ENCODE data around the gene GFOD1. TPM values are rescaled to one million over a fixed set of nuclear protein-coding genes. Genes with fewer than 3 reads are reported as not detected.

GFOD1 gene
- polyA plus RNA-seq, 1 of the 3 experiments (the other 2 are of a cell fraction) = 1.6 TPM

- Histone ChIP-seq H3K4me3 (ENCODE audit: low read depth in 2 of 2, low read length in 1 of 2) (no peak overlapping the region), H2AFZ (ENCODE audit: low read depth) (no peak overlapping the region), H3K9ac (no peak overlapping the region), H3K9me3 (no peaks in the 10 kb centered on the region), H3K79me2 (ENCODE audit: insufficient read depth) (no peaks in the 10 kb centered on the region), H3K4me2 (no peak overlapping the region), H3K36me3 (replicated peaks in 1 of 2; ENCODE audit: control insufficient read depth in 1 of 2, insufficient read depth in 2 of 2, low read length in 1 of 2) (no peaks in the 10 kb centered on the region), H3K4me1 (ENCODE audit: control insufficient read depth in 1 of 2, insufficient read depth in 2 of 2, low read depth in 1 of 2, low read length in 1 of 2) (peaks cover 3 to 27% of the 10 kb centered on the region in 2 experiments; a peak in 3 of 4 replicates), H3K27me3 (ENCODE audit: insufficient read depth) (no peaks in the 10 kb centered on the region), H3K9me2 (no peaks in the 10 kb centered on the region), H4K20me1 (ENCODE audit: insufficient read depth) (no peaks in the 10 kb centered on the region), H3K27ac (ENCODE audit: low read depth in 2 of 2, low read length in 1 of 2) (no peak overlapping the region), H3F3A (replicated peaks; ENCODE audit: insufficient read depth) (peaks cover 28% of the 10 kb centered on the region)
- 89% methylated on average over 2 of the region's 2 CpGs for WGBS (ENCODE audit: low lambda C conversion rate)
- no peak for DNase-seq
- TF ChIP-seq ELF1 (IDR thresholded peaks at IDR 0.05) = no peak
- no peak for TF ChIP-seq POLR2AphosphoS5 (IDR thresholded peaks at IDR 0.05; ENCODE audit: low read depth, low read length)
- no peak for TF ChIP-seq USF1 (IDR thresholded peaks at IDR 0.05; ENCODE audit: borderline replicate concordance, low read depth)
- TF ChIP-seq SMC3 (IDR thresholded peaks at IDR 0.05; ENCODE audit: low read depth, low read length) = no peak
- TF ChIP-seq YY1 (IDR thresholded peaks at IDR 0.05; ENCODE audit: low read depth) = no peak
- no peak for TF ChIP-seq IRF3 (IDR thresholded peaks at IDR 0.05; ENCODE audit: low read depth, low read length)
- TF ChIP-seq FOSL2 (IDR thresholded peaks at IDR 0.05; ENCODE audit: borderline replicate concordance, low read depth) = no peak
- TF ChIP-seq GABPA (IDR thresholded peaks at IDR 0.05; ENCODE audit: low read depth) = no peak
- no peak for TF ChIP-seq MAX (IDR thresholded peaks at IDR 0.05; ENCODE audit: low read depth)
- no peak for TF ChIP-seq ZBTB33 (IDR thresholded peaks at IDR 0.05; ENCODE audit: borderline replicate concordance, low read depth)
- no peak for TF ChIP-seq TAF1 (IDR thresholded peaks at IDR 0.05; ENCODE audit: borderline replicate concordance, low read depth, low read length)
- TF ChIP-seq REST (IDR thresholded peaks at IDR 0.05; ENCODE audit: low read depth, low read length) = no peak
- no peak for TF ChIP-seq MXI1 (IDR thresholded peaks at IDR 0.05; ENCODE audit: low read depth, low read length)
- no peak for TF ChIP-seq NRF1 (IDR thresholded peaks at IDR 0.05; ENCODE audit: low read depth, low read length)
- no peak for TF ChIP-seq PBX3 (IDR thresholded peaks at IDR 0.05)
- no peak for TF ChIP-seq EP300 (IDR thresholded peaks at IDR 0.05; ENCODE audit: borderline replicate concordance in 1 of 2, low read depth in 1 of 2, low read length in 1 of 2)
- no peak for TF ChIP-seq MEF2A (IDR thresholded peaks at IDR 0.05; ENCODE audit: borderline replicate concordance, low read depth)
- TF ChIP-seq RFX5 (IDR thresholded peaks at IDR 0.05; ENCODE audit: low read length) = no peak
- TF ChIP-seq TEAD4 (IDR thresholded peaks at IDR 0.05; ENCODE audit: borderline replicate concordance, insufficient read depth) = no peak
- no peak for TF ChIP-seq FOXJ3 (CRISPR knock-in tag; IDR thresholded peaks at IDR 0.05)
- CTCF ChIA-PET = interaction anchor here (0.6 to 1.0 kb wide), 2 partner anchors 179 to 447 kb away, joined by 3 read pairs; no protein-coding TSS in a partner anchor
- POLR2A ChIA-PET = no interaction called here
These were observed 128.9 kb downstream of the GFOD1 start for GRCh38 chr6:13358511-13358910.
